Activated CD4-positive, alpha-beta T cell treated with anti-CD3 and anti-CD28 coated beads for 36 hours (primary cell): Measurements from ENCODE around the gene PTP4A2. TPM values are rescaled to one million over a fixed set of nuclear protein-coding genes. Genes with fewer than 3 reads are reported as not detected.
A peak's percentile ranks its signal among the peaks of the same experiment; 100 is the strongest.
"Not testable (repeated sequence)": the region's sequence is repeated elsewhere in the genome, so short reads cannot be mapped to it uniquely, and the experiment has no call there.

Source experiments
- ATAC-seq: fragments of 200-7000 bp; cut with Tn5 transposase; one replicate; pipeline ENCODE4 v1.10.0; 2021; ENCODE audit warnings: mild to moderate bottlenecking, moderate library complexity
- CTCF ChIA-PET: fragments of 350-600 bp; sonication (Branson Sonifier 250); formaldehyde crosslinking; loops from one replicate; lab custom pipeline; 2021; ENCODE audit warnings: antibody characterized with exemption; lab: Charles Lee
- POLR2A ChIA-PET: fragments of 350-600 bp; sonication (Branson Sonifier 250); formaldehyde crosslinking; loops from one replicate; lab custom pipeline; 2021; ENCODE audit warnings: antibody characterized with exemption, inconsistent platforms; lab: Charles Lee
- DNase-seq: peaks from one replicate; pipeline ENCODE4 v3.0.0-alpha.2; 2020
- H3K27ac Mint-ChIP-seq: one replicate; pipeline ENCODE4 v1.8.0; 2021; ENCODE audit warnings: mixed read lengths
- H3K27me3 Mint-ChIP-seq: one replicate; pipeline ENCODE4 v1.8.0; 2021; ENCODE audit warnings: mixed read lengths
- H3K36me3 Mint-ChIP-seq: one replicate; pipeline ENCODE4 v1.8.0; 2021; ENCODE audit warnings: low read depth, mixed read lengths
- H3K4me1 Mint-ChIP-seq: one replicate; pipeline ENCODE4 v1.8.0; 2021; ENCODE audit warnings: mixed read lengths
- H3K4me3 Mint-ChIP-seq: one replicate; pipeline ENCODE4 v1.8.0; 2021; ENCODE audit warnings: mild to moderate bottlenecking, moderate library complexity, mixed read lengths
- H3K9me3 Mint-ChIP-seq: one replicate; pipeline ENCODE4 v1.8.0; 2021; ENCODE audit warnings: low read depth, mixed read lengths
- intact Hi-C, 2 experiments: fragments of 100-400 bp; cut with DNase I in 1 of 2; cut with micrococcal nuclease in 1 of 2; formaldehyde crosslinking; loops; one replicate each; pipeline versions ENCODE4 v1.14.2 to v1.15.1; 2022 to 2024; cut with DNase I, micrococcal nuclease
- total RNA-seq, 2 experiments: library from RNA; stranded (reverse); gene quantifications; one replicate each; pipeline ENCODE4 v1.2.3, GENCODE V29; 2021

The PTP4A2 gene
- total RNA-seq, 2 experiments from 2014 or later, result 279 to 314 TPM

DNA sequence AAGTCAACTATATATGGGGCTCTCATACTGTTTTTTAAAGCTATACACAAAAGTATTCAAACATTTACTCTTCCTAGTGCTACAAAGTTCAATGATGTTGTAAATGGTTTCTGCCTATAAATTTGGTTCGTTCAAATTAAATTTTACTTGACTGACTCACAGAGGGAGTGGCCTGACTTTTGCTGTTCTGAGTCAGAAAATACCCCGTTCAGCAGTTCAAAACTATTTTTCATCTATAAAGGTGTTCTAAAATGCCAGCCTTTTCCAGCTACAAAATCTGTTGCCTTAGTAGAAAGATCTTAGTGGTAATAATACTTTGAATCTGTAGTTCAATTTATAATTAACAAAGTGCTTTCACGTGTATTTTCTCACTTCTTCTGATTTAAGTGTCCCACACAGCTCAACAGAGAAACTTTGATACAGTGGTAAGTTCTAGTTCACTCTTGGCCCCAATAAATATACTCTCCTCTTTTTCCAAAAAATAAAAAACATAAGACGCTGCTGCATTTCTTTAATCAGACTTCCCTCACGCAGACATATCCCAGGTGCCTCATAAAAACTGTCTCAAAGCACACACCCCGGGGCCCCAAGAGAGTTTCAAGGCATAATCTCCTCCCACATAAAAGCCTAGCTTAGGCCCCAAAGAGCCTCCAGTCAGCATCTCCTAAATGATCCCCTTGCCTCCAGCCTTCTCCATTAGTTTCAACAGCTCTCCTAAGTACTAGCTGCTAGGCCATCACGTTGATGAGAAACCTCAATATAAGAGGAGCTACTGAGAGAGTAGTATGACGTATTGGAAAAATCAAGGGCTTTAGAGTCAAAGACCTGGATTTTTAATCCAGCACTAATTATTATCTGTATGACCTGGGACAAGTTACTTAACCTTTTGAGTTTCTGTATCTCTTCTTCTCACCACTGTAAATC lies 3.2 kb downstream of the PTP4A2 start:
- no peaks in the 10 kb centered on the region for H3K27me3 Mint-ChIP-seq
- DNase-seq, result peak; percentile 56

DNA sequence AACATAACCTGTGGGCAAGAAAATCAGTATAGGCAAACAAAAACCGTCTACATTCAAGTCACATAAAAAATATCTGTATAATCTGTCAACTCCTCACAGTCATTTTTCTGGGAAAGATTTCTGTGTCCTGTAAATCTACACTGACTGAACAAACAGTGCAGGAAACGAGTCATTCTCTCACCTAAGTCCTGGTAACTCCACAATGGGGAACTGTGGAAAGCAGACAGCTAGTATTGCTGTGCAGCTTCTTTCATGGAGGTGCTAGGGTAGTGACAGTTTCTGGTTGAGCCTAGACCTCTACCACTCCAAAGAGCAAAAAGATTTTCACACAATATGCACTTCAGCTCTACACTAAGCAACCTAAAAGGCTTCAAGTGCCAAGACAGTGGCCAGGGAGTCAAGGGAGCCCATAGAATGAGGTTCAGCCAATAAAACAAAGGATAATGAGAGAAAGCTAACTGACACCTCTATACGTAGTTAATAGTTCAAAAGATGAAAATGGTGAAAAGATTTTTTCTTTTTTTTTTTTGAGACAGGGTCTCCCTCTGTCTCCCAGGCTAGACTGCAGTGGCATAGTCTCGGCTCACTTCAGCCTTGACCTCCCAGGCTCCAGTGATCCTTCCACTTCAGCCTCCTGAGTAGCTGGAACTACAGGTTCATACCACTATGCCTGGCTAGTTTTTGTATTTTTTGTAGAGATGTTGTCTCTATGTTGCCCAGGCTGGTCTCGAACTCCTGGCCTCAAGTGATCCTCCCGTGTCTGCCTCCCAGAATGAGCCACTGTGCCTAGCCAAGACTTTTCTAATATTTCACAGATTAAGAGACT lies 5.5 kb downstream of the PTP4A2 start:
- Mint-ChIP-seq H3K27me3 (no peaks in the 10 kb centered on the region), H3K4me3 (peak overlapping the region; percentile 91), H3K27ac (peak overlapping the region; percentile 91), H3K9me3 (no peaks in the 10 kb centered on the region), H3K36me3 (peaks cover 49% of the 10 kb centered on the region), H3K4me1 (peaks cover 81% of the 10 kb centered on the region)
- DNase-seq (no peak), ATAC-seq (peak; percentile 31)
- POLR2A ChIA-PET, result interaction anchor here (0.6 to 1.3 kb wide), 9 partner anchors 10 to 321 kb away, joined by 3 to 6 read pairs (median 4); partner anchors contain the start of gene LCK
- CTCF ChIA-PET, result interaction anchor here (0.6 to 3.9 kb wide), 10 partner anchors 8 to 117 kb away, joined by 3 to 41 read pairs (median 4); partner anchors contain the start of gene SPOCD1
- intact Hi-C loops, result loop anchor here (5.0 to 10.0 kb wide), 4 partner anchors 80 to 1178 kb away; partner anchors contain the start of genes KHDRBS1 (in 1 of the 2), LAPTM5 (in 1 of the 2) and LCK (in 1 of the 2)

More for the DNA sequence above, 3.2 kb downstream of the PTP4A2 start:
- peak; percentile 13 for ATAC-seq
- ChIA-PET CTCF (interaction anchor here (0.6 to 3.9 kb wide), 19 partner anchors 8 to 137 kb away, joined by 3 to 41 read pairs (median 4); no protein-coding TSS in a partner anchor), POLR2A (interaction anchor here (0.5 to 2.5 kb wide), 12 partner anchors 8 to 290 kb away, joined by 3 to 13 read pairs (median 4); partner anchors contain the start of gene PEF1)
- H3K4me3 Mint-ChIP-seq, result peak overlapping the region; percentile 91
- peaks cover 42% of the 10 kb centered on the region for H3K36me3 Mint-ChIP-seq
- intact Hi-C loops, result loop anchor here (5.0 to 10.0 kb wide), 6 partner anchors 77 to 1180 kb away; partner anchors contain the start of genes KHDRBS1 (in 1 of the 2), LAPTM5 (in 1 of the 2), LCK (in 1 of the 2) and PUM1 (in 1 of the 2)
- H3K27ac Mint-ChIP-seq, result peak overlapping the region; percentile 99
- no peaks in the 10 kb centered on the region for H3K9me3 Mint-ChIP-seq
- H3K4me1 Mint-ChIP-seq, result peaks cover 77% of the 10 kb centered on the region

DNA sequence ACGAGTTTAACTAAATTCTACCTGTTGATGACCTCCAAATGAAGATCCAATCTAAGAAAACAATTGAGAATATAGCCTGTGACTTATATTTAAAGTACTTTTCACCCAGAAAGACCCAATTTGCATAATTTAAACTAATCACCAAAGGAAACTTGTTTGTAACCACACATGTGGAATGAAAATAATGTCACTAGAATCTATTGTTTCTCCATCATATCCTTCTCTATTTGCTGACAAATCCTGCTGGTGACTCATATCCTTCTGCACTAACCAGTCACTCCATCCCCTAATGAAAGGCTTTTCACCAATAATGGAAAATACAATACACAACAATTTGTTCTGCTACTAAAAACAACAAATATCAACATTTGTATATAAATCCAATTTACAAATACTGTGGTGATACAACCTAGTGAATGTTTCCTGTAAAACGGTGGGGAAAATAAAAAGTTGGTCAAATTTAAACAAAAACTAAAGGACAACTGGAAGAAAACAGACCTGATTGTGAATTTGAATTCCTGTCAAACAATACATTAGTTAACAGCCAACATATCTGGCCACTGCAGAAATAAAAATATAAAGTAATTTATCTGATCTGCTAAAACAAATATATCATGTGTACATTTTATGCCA lies 6.5 kb downstream of the PTP4A2 start:
- Mint-ChIP-seq H3K36me3 (peaks cover 44% of the 10 kb centered on the region), H3K27me3 (no peaks in the 10 kb centered on the region), H3K4me1 (peaks cover 90% of the 10 kb centered on the region), H3K27ac (peak overlapping the region; percentile 91), H3K9me3 (no peaks in the 10 kb centered on the region), H3K4me3 (peak overlapping the region; percentile 91)
- intact Hi-C loops, result loop anchor here (1.0 to 10.0 kb wide), 5 partner anchors 25 to 1177 kb away; partner anchors contain the start of genes KHDRBS1 (in 1 of the 2), LAPTM5 (in 1 of the 2) and LCK (in 1 of the 2)
- CTCF ChIA-PET, result interaction anchor here (0.6 to 2.3 kb wide), 7 partner anchors 7 to 179 kb away, joined by 3 to 12 read pairs (median 3); no protein-coding TSS in a partner anchor
- POLR2A ChIA-PET, result interaction anchor here (0.6 to 1.2 kb wide), 2 partner anchors 10 to 163 kb away, joined by 3 to 4 read pairs; no protein-coding TSS in a partner anchor
- ATAC-seq (peak; percentile 4), DNase-seq (no peak)

DNA sequence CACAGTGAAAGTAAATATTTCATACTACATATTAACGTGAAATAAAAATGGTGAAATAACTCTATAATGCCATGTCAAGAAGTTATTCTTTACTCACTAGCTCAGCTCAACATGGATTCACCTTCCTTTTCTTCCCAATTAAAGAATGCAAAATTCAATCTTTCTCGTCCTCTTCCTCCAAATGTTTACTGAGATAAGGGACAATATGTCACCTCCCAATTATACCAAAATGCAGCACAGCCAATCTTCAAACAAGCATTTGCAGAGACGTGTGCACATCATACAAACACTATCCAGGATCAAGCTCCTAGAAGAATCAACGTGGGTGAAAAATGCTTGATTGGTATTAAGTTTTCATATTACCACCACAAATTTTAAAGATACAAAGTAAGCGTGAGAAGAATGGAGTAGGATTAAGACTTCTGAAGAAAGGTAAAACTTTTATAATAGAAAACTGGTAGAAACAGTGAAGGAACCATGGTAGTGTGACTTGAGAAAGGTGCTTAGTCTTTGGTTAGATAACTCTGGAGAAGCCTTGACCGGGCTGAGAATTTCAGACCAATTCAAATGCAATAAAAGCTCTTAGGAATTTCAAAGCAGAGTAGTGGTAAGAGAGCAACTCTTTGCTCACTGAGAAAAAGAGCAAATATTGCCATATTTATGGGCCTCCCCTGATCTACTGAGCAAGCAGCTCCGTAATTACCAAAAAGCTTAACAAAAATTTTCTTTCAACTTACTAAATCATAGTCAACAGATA lies 7.2 kb downstream of the PTP4A2 start:
- no peak for ATAC-seq
- peak overlapping the region; percentile 91 for H3K4me3 Mint-ChIP-seq
- DNase-seq, result no peak
- H3K36me3 Mint-ChIP-seq, result peaks cover 39% of the 10 kb centered on the region
- peak overlapping the region; percentile 91 for H3K27ac Mint-ChIP-seq
- no peaks in the 10 kb centered on the region for H3K9me3 Mint-ChIP-seq
- POLR2A ChIA-PET, result interaction anchor here (1.2 kb wide), 1 partner anchor 9 kb away, joined by 3 read pairs; no protein-coding TSS in a partner anchor
- H3K4me1 Mint-ChIP-seq, result peaks cover 92% of the 10 kb centered on the region
- intact Hi-C loops, result loop anchor here (1.0 to 10.0 kb wide), 5 partner anchors 25 to 1176 kb away; partner anchors contain the start of genes KHDRBS1 (in 1 of the 2), LAPTM5 (in 1 of the 2) and LCK (in 1 of the 2)
- H3K27me3 Mint-ChIP-seq, result no peaks in the 10 kb centered on the region
- CTCF ChIA-PET, result interaction anchor here (0.6 to 2.3 kb wide), 6 partner anchors 12 to 179 kb away, joined by 3 to 12 read pairs (median 4); no protein-coding TSS in a partner anchor

DNA sequence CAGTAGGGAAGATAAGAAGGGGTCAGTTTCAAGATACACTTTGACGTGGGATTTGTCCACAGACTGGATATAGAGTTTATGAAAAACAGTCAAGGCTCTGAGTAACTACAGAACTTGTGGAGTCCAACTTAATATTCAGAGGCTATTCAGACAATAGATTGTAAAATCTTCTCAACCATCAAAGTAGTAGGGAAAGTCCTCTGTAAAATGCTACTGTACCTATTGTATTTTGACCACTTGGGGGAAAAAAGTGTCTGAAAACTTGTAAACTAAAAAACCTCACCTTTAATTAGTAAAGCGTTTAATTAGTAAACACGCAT lies 10.5 kb downstream of the PTP4A2 start:
- ATAC-seq (no peak), DNase-seq (no peak)
- peaks cover 29% of the 10 kb centered on the region for H3K36me3 Mint-ChIP-seq
- ChIA-PET POLR2A (interaction anchor here (0.9 kb wide), 2 partner anchors 8 to 13 kb away, joined by 3 read pairs; no protein-coding TSS in a partner anchor), CTCF (interaction anchor here (1.1 to 2.2 kb wide), 6 partner anchors 8 to 38 kb away, joined by 3 to 13 read pairs (median 8); no protein-coding TSS in a partner anchor)
- peak overlapping the region; percentile 54 for H3K4me3 Mint-ChIP-seq
- H3K9me3 Mint-ChIP-seq, result no peaks in the 10 kb centered on the region
- H3K27ac Mint-ChIP-seq, result peak overlapping the region; percentile 84
- intact Hi-C loops, result loop anchor here in 1 of 2 experiments (2.0 kb wide), 1 partner anchor 37 kb away; no protein-coding TSS in a partner anchor
- H3K27me3 Mint-ChIP-seq, result no peaks in the 10 kb centered on the region
- peaks cover 91% of the 10 kb centered on the region for H3K4me1 Mint-ChIP-seq

DNA sequence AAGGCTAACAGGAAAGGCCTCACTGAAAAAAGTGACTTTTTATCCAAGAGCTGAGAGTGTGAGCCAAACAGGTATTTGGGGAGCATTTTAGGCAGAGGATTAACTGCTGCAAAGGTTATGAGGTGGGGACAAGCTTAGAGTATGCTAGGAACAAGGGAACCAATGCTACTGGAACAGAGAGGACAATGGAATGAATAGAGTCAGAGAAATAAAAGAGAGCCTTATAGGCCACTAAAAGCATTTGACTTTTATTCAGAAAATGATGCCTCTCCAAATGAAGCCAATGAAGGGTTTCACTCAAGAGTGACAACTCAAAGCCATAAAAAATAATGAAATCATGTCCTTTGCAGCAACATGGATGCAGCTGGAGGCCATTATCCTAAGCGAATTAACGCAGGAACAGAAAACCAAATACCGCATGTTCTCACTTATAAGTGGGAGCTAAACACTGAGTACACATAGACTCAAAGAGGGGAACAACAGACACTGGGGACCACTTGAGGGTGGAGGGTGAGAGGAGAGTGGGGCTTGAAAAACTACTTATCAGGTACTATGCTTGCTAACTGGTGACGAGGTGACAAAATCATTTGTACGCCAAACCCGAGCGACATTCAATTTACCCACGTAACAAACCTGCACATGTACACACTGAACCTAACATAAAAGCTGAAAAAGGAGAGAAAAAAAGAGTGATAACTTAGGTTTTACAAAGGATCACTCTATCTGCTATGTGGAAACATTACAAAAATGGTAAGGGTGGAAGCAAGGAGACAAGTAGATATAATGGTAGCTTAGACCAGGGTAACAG lies 11.1 kb downstream of the PTP4A2 start:
- intact Hi-C loops, result loop anchor here in 1 of 2 experiments (2.0 kb wide), 1 partner anchor 36 kb away; no protein-coding TSS in a partner anchor
- Mint-ChIP-seq H3K36me3 (peaks cover 33% of the 10 kb centered on the region), H3K9me3 (no peaks in the 10 kb centered on the region), H3K27me3 (no peaks in the 10 kb centered on the region), H3K4me3 (peak overlapping the region; percentile 54), H3K27ac (peak overlapping the region; percentile 84), H3K4me1 (peaks cover 91% of the 10 kb centered on the region)
- ChIA-PET CTCF (interaction anchor here (0.7 to 2.2 kb wide), 10 partner anchors 8 to 138 kb away, joined by 3 to 13 read pairs (median 4); no protein-coding TSS in a partner anchor), POLR2A (interaction anchor here (0.9 to 1.2 kb wide), 3 partner anchors 9 to 18 kb away, joined by 3 to 6 read pairs (median 3); no protein-coding TSS in a partner anchor)
- no peak for ATAC-seq
- DNase-seq, result no peak

DNA sequence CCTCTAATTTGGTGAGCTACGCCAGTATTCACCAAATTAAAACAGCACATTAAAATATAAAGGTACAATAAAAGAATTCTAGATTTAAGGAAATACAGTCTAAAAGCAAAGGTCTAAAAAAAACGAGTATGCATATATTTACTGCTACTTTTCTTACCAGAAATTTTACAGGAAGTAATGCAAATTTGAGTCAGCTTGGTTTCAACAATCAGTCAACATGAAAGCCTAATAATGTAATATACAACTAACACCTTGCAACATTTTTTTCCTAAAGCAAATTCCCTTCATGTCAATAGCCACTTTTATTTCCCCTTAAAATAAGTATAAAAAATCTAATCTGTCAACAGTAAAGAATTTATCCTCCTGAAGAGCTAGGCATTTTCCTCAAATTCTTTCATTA lies 11.9 kb downstream of the PTP4A2 start:
- ChIA-PET POLR2A (interaction anchor here (0.6 to 1.2 kb wide), 3 partner anchors 18 to 86 kb away, joined by 4 to 6 read pairs (median 5); no protein-coding TSS in a partner anchor), CTCF (interaction anchor here (0.6 to 2.2 kb wide), 13 partner anchors 9 to 393 kb away, joined by 3 to 13 read pairs (median 3); partner anchors contain the start of gene KHDRBS1)
- no peaks in the 10 kb centered on the region for H3K9me3 Mint-ChIP-seq
- peak overlapping the region; percentile 54 for H3K4me3 Mint-ChIP-seq
- H3K4me1 Mint-ChIP-seq, result peaks cover 91% of the 10 kb centered on the region
- ATAC-seq (no peak), DNase-seq (no peak)
- intact Hi-C loops, result loop anchor here in 1 of 2 experiments (2.0 kb wide), 1 partner anchor 35 kb away; no protein-coding TSS in a partner anchor
- H3K27ac Mint-ChIP-seq, result peak overlapping the region; percentile 84
- H3K36me3 Mint-ChIP-seq, result peaks cover 35% of the 10 kb centered on the region
- H3K27me3 Mint-ChIP-seq, result no peaks in the 10 kb centered on the region

DNA sequence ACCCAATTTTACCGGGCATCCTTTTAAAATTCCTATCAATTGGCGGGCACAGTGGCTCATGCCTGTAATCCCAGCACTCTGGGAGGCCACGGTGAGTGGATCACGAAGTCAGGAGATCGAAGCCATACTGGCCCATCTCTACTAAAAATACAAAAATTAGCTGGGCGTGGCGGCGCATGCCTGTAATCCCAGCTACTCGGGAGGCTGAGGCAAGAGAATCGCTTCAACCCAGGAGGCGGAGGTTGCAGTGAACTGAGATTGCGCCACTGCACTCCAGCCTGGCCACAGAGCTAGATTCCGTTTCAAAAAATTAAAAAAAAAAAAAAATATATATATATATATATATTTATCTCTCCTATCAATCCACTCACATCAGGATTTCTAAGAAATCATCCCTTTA lies 12.3 kb downstream of the PTP4A2 start:
- Mint-ChIP-seq H3K27ac (peak overlapping the region; percentile 84), H3K4me1 (peaks cover 92% of the 10 kb centered on the region), H3K36me3 (peaks cover 39% of the 10 kb centered on the region), H3K4me3 (peak overlapping the region; percentile 54)
- ChIA-PET POLR2A (interaction anchor here (0.6 to 1.2 kb wide), 4 partner anchors 19 to 454 kb away, joined by 3 to 6 read pairs (median 4); no protein-coding TSS in a partner anchor), CTCF (interaction anchor here (0.6 to 2.2 kb wide), 13 partner anchors 9 to 394 kb away, joined by 3 to 13 read pairs (median 3); partner anchors contain the start of gene KHDRBS1)
- not testable (repeated sequence) for H3K9me3 Mint-ChIP-seq, H3K27me3 Mint-ChIP-seq, ATAC-seq, DNase-seq
- intact Hi-C loops, result loop anchor here in 1 of 2 experiments (2.0 kb wide), 1 partner anchor 35 kb away; no protein-coding TSS in a partner anchor
